VCaP (cell line): ENCODE data around the gene SPCS3.
"Not testable (repeated sequence)": the region's sequence is repeated elsewhere in the genome, so short reads cannot be mapped to it uniquely, and the experiment has no call there.

Source experiments
- H3K27ac ChIP-seq: fragments of 450-650 bp; 2 replicates; pipeline ENCODE4 v1.5.1; 2017
- CTCF ChIP-seq: fragments of 450-650 bp; conservative IDR thresholded peaks from 2 replicates; pipeline ENCODE4 v1.5.1; 2017; ENCODE audit warnings: mild to moderate bottlenecking, moderate library complexity

Gene SPCS3

GRCh38 chr4:176292920-176293319 lies 26.8 kb upstream of the SPCS3 start:
- TF ChIP-seq CTCF, result no peak
- H3K27ac ChIP-seq, result no peak overlapping the region

- H3K27ac ChIP-seq, result no peak overlapping the region
- TF ChIP-seq CTCF, result no peak
Observed at GRCh38 chr4:176293660-176294059, 26.1 kb upstream of the SPCS3 start.

- not testable (repeated sequence) for H3K27ac ChIP-seq
Observed at GRCh38 chr4:176295907-176296306, 23.9 kb upstream of the SPCS3 start.

- H3K27ac ChIP-seq, result no peak overlapping the region
- no peak for TF ChIP-seq CTCF
Observed at GRCh38 chr4:176298664-176299063, 21.1 kb upstream of the SPCS3 start.

- no peak overlapping the region for H3K27ac ChIP-seq
- TF ChIP-seq CTCF, result no peak
Observed at GRCh38 chr4:176300036-176300435, 19.7 kb upstream of the SPCS3 start.

GRCh38 chr4:176300565-176300964 lies 19.2 kb upstream of the SPCS3 start:
- no peak overlapping the region for H3K27ac ChIP-seq
- no peak for TF ChIP-seq CTCF

GRCh38 chr4:176302283-176303275 lies 17.2 kb upstream of the SPCS3 start:
- no peak overlapping the region for H3K27ac ChIP-seq

More at GRCh38 chr4:176302283-176303275, 17.2 kb upstream of the SPCS3 start:
- no peak for TF ChIP-seq CTCF
